ENCODE data around the gene VPS50.
"Not testable (repeated sequence)": the region's sequence is repeated elsewhere in the genome, so short reads cannot be mapped to it uniquely, and the experiment has no call there.

The VPS50 gene

DNA sequence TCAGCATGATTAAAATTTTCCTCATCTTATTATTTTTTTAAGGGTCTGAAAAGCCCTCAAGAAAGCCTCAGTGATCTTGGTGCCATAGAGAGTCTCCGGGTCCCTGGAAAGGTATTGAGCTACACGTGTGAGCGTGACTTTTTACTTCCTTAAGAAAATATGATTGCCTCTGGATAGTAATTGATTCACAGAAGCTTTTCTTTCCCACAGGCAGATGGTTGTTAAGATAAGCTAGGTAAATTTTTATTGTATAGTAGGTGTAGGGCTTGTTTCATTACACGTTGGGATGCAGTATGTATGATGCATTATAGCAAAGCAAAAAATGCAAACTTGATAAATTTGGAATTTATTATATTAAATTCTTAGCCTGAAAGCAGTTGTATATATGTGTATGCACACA is 7.7 kb downstream of the VPS50 start:
- no peak for DNase-seq

DNA sequence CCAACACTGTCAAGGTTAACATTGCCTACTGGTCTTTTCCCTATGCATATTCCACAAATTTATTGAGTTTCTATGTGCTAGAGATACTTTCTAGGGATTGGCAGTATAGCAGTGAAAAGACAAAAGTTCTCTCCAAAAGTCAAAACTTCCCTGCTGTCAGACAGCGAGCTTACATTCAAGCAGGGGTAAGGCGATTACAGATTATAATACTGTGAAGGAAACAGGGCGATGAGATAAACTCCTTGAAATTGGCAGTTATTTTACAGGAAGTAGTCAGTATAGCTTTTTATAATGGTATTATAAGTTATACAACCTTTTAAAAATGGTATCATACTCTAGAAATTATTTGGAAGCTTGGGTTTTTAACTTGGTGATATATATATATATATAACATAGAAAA is 9.9 kb downstream of the VPS50 start:
- no peak for DNase-seq

DNA sequence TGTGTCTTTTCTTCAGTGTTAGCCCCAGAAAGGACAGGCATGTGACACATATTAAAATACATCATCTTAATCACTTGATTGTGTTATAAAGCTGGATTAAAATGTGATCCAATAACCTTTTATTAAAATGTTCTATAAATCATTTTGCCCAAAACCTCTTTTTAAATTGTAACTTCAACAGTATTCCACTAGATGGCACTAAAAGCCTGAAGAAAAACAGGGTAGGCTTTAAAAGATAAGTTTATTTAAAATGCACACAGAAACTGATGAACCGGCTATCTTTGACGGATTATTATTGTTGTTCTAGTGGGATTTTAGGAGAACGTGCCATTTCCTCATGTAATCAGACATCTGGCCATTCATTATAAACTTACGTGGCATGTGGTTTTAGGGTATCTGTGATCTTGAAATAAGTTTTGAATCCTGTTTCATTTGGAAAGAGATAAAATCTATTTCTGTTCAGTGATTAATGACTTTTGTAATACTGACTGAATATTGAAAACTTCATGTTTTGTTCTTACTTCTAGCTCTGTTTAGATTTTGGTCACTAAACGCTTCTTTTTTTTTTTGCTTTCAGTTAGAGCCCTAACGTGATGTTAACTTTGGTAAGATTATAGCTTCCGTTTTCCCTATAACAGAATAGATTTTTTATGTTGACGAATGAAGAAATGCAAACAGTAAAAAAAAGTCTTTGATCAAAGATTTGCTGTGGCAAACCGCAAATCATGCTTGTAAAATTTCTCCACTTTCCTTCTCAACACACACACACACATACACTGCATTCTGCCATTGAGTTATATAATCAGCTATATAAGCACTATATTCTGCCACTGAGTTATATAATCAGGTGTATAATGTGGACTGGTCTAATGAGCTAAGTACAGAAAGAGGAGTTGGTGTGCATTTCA is 13.6 kb downstream of the VPS50 start:
- peak; percentile 31 for DNase-seq

DNA sequence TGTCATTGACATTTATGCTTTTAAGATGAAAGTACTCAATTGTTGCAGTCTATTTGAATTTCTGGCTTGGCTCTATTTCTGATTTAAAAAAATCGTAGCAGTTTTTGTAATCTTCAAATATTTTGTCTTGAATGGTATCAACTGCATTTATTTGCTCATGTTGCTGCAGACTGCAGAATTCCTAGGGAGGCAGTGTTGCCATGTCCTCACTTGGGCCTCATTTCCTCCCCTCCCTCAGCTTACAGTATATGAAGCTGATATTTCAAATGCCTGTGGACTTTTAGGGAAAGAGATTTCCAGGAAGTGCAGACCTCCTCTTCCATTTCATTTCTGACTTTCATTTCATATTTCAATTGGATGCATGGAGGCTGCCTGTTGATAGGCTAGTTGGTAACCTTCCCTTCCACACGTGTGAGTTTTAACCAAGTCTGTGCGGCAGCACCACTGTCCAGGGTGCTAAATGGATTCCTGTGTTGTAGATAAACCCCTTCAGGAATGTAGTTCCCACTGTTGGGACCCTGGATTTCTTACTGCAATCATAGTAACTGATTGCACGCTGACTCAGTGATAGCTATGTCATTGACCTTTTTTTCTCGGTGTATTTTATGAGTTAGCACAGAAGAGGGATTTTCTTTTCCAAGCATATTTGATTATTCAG is 17.5 kb downstream of the VPS50 start:
- no peak for DNase-seq

DNA sequence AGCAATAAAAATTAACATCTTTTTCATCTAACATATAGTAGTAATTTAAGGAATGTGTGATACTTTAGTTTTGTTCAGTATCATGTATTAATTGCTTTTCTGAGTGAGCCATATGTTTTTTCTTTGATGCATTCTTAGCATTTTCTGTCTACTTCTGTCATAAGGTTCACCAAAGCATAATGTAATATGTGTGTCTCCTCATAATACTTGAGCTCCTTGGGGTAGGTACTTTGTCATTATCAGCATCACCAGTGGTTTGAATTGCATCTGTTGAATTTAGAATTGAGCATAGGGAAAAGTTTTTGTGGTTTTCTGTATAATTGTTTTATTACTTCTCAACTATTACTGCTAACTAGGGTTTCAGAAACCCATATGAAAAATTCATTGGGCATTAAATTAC is 26.5 kb downstream of the VPS50 start:
- DNase-seq = no peak

DNA sequence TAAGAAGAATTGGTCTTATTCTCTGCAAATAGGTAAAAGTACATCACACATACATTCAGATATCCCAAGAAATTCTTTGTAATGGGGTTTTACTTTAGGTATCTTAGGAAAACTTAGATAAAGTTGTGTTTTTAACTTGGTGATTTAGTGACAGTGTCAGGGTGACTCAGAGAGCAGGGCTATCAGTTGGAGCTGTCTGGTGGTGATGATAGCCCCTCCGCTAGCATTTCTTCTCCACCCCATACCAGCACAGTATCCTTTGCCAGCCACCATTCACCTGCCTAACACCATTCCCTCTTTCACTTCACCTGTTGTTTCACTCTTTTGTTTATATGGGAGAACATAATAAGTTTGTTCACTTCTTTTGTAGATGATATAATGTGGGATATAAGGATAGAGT is 30.4 kb downstream of the VPS50 start:
- no peak for DNase-seq

DNA sequence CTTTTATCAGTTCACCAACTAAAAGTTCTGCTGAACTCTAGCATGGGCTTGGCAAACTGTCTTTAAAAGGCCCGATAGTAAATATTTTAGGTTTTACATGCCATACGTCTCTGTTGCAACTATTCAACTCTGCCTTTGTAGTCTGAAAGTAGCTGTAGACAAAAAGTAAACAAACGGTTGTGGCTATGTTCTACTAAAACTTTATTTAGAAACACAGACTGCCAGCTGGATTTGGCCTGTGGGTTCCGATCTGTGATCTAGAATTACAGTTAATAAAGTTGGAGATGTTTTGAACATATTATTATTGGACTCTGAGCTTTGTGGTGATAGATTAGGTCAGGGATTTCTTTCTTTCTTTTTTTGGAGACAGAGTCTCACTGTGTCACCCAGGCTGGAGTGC is 33.1 kb downstream of the VPS50 start:
- no peak for DNase-seq

DNA sequence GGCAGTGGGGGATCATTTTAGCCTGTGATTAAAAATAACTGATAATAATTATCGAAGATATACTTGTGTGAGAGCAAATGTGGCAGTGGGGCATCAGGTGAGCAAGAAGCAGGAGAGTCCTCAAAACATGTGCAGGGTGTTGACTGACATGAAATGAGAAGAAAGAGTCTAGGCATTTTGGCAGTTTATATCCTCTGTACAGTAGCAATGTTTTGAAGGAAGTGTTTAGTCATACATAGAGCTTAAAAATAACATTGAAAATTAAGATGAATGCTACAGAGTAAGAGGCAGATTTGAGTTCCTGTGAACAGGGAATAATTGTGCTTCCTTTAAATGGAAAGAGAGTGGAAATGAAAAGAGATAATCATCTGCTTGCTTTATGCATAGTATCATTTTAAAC is 47.4 kb downstream of the VPS50 start:
- DNase-seq = peak; percentile 2

DNA sequence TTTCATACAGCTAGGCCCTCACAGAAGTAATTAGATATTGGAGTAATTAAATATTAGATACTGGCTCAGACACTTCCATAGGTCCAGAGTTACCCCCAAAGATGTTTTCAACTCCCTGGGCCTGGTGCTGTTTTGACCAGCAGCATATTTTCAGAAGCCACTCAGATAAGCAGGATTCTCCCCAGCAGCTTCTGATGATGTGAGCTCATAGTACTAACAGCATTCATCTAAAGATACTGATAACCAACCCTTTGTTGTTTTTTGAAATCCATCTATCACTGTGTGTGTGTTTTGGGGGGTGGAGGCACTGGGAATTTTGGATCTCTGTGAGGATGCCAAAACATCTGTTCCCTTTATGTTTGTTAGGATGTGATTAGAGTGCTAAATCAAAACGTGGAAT is 52.7 kb downstream of the VPS50 start:
- no peak for DNase-seq

DNA sequence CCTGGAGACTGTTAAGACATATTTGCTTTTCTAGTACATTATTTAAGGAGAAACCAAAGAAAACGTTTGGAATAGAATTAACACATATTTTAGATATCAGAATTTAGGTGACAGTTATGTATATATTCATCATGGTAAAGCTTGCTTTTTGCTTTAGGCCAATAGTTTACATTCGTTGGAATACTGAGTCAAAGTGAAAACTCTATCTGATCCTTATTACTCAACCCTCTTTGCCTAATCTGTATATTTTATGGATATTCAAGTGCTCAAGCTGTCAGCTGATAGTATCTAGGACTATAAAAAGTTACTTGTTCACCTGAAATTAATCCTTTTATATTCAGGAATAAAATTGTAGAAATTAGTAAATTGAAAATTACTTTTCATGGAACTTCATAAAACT is 61.1 kb downstream of the VPS50 start:
- DNase-seq = peak; percentile 25

DNA sequence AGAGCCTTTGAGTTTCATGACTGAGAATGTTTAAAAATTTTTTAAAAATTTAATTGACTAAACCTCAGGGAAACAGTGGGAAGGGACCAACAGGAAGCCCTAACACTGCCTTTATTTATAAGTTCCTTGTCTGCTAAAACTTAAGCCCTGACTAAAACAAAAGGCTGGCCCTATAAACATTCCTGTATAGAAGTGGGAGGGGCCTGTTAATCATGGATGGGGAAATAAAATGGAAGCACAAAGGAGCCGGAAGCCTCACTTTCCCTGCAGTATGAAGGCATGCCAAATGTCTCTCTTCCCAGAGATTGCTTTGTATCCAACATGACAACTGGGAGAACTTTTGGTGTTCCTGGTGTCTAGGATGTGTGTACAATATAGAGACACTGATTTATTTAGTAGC is 66.0 kb downstream of the VPS50 start:
- DNase-seq = no peak

DNA sequence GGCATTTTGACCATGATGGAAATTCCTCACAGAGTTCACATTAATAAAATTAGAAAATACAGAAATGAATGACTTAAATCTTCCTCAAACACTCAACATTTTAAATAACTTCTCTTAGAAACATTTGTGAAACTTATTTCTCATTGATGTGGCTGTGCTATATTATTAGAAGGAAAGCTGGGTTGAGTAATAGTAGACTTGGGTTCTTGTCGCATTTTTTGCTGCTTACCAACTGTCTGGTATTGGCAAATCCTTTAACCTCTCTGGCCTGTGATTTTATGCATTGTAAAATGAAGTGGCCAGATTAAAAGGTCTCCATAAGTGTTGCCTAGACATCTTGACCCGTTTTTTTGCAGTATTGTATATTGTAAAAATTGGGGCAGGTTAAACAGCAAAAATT is 66.5 kb downstream of the VPS50 start:
- no peak for DNase-seq

DNA sequence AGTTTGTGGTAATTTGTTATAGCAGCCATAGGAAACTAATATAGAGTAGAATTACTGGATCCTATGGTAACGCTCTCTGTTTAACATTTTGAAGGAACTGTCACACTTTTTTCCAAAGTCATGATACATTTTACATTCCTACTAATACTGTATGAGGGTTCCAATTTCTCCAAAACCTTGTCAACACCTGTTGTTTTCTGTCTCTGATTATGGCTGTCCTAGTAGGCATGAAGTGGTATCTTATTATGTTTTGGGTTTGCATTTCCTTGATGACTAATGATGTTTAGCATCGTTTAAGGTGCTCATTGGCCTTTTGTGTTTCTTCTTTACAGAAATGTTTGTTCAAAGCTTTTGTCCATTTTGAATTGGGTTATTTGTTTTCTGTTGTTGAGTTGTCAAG is 69.6 kb downstream of the VPS50 start:
- DNase-seq = no peak

DNA sequence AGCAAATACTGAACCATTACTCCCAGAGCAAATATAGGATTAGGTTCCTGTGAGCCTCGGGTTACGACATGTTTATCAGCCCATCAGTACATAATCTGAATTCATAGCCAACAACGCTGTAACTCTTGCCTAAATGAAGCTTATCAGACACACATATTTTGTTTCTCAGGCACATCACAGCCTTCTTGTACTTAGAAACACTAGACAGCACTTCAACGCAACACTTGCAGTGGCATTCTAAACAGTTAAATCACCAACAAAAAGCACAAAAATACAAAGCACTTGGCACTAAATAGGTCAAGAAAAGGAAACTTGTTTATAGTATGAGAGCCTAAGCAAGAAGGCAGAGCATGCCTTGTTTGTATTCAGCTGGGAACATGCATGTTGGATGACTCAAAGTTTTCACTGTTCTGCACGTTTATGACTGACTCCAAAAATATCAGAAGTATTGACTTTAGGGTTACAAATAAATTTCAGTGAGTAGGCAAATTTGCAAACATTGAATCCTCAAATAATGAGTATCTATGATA is 75.0 kb downstream of the VPS50 start:
- DNase-seq = no peak

DNA sequence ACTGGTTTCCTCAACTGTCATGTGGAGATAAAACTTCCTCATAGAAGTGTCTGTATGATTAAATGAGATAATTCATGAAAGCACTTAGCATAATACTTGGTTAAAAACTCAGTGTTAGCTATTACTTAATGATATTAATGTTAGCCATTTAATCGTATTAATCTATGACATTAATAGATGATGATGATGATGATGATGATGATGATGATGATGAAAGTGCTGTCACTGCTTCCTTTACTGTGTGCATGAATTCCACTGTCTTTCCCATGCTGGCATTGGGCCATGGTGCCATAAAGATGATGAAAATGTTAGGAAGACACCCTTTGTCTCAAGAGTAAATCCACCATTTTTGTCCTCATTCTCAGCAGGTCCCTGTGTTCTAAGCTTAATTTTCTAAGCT is 75.8 kb downstream of the VPS50 start:
- DNase-seq = no peak

DNA sequence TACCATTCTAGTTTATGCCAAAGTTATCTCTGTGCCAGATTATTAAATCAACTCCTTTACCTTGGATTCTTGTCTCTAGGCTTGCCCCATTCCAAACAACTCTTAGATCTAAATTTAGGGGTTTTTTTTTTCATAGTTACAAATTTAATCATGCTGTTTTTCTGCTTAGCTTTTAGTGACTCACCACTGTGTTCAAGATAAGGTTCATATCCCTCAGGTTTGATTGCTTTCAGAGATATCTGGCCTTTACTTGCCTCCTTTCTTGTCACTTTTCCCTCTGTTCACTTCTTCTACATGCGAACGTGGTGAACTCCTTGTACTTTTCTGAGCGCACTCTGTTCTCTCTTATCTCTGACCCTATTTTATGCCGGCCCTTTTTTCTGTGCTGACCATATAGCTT is 78.2 kb downstream of the VPS50 start:
- DNase-seq = no peak

DNA sequence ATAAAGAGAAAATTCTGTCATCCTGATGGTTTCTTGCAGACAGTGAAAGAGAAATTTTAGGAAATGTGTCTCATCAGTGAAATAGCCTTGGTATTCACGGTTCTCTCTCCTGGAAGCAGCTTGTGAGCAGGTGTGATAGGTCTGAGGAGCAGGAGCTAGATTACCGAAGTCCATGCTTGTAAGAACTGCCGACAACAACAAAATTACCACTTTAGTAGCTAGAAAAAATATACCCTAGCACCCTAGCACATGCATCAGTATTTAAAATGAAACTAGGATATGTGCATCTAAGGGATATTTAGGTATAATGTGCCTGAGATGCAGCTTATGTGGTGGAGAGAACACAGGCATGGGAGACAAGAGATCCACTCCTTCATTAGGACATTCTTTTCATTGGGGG is 82.3 kb downstream of the VPS50 start:
- no peak for DNase-seq

DNA sequence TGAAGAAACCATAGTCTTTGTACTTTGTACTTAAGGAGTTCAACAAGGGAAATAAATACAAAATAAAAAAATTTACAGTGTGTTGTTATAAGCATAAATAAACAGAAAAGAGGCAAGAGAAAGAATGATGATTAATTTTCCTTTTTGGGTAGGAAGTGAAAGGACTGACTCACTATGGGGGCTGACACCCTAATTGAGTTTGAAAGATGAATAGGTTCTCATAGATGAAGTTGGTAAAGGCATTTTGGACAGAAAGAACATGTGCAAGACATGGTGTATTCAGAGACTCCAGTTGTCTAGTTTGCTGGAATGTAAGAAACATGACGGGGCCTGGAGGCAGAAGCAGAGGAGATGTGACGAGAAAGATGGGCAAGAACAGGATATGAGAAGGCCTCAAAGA is 83.7 kb downstream of the VPS50 start:
- peak; percentile 2 for DNase-seq

DNA sequence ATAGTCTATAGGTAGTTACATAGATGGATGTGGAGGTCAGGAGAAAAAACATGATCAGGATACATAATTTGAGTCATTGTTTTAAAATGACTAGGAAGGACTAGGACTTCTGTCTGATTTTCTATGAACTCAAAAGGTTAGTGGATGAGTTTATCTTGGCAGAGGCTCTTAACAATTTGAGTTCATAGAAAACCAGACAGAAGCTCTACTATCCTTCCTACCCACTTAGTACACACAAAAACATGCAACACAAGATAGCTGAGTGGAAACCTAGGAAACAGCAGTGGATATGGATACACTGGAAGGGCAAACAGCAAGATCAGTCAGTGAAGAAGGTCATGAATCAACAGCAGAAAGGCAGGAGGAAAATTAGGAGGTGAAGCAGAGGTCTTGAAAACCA is 84.6 kb downstream of the VPS50 start:
- DNase-seq = no peak

DNA sequence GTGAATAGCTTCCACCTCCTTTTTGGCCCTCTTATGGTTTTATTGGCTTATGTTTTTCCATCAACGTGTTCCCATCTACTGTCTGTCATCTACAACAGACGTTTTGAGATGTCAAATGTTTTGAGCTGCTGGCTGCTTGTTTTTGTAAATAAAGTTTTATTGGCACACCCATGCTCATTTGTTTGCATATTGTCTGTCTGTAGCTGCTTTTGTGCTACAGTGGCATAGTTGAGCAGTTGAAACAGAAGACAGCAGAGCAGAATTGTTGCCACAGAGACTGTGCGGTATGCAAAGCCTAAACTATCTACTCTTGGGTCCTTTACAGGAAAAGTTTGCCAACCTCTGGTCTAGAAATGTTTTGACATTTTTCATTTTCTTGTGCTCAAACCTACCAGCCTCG is 88.7 kb downstream of the VPS50 start:
- no peak for DNase-seq

DNA sequence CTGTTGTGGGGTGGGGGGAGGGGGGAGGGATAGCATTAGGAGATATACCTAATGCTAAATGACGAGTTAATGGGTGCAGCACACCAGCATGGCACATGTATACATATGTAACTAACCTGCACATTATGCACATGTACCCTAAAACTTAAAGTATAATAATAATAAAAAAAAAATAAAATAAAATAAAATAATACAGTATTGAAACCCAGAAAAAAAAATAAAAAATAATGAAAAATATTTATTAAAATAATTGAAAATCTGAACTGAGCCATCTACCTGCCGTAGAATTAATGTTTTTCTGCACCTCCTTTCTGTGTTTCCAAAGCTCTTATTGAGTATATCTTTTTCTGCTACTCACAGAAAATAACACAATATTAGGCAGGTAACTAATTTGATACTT is 94.1 kb downstream of the VPS50 start:
- not testable (repeated sequence) for DNase-seq

DNA sequence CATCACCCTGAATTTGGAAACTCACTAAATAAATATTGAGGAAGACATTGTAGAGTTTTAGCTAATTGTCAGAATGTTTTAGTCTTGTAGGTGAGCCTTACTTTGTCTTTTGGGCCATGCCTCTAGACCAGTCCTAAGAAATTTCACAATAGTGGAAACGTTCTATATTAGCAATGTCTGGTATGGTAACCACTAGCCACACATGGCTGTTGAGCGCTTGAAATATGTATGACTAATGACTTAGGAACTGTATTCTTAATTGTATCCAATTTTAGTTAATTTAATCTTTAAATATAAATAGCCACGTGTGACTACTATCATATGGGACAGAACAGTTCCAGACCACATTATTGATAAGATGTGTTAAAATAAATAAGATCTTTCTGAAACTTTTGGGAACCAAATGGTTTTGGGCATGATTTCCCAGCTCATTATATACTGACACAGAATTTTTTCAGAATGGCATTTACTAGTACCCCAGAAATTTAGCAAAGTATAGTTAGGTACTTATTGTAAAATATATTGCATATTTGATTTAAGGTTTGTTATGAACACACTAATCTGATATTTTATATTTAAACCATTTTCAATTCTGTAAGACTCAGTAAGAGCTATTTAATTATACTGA is 95.0 kb downstream of the VPS50 start:
- no peak for DNase-seq

DNA sequence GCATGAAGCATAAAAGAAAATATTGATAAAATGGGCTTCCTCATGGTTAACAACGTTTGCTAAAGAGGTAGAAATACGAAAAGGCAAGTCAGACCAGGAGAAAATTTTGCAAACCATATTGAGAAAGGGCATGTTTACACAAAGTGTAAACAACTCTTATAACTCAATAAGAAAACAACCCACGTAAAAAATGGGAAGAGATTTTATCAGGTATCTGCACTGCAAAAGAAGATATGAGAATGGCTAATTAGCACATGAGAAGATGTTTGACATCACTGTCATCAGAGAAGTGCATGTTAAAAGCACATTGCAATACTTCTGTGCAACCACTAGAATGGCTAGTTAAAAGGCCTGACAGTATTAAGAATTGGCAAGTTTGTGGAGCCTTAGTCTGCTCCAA is 99.5 kb downstream of the VPS50 start:
- no peak for DNase-seq

DNA sequence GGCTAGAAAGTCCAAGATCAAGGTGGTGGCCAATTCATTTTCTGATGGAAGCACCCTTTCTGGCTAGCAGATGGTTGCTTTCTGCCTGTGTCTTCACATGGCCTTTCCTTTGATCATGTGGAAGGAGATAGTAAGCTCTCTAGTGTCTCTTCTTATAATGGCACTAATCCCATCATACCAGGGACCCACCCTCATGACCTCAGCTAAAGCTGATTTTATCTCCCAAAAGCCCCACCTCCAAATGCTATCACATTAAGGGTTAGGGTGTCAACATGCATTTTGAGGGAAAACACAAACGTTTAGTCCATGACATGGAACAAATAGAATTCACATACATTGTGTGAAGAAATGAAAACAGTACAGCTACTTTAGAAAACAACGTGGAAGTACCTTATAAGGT is 100.0 kb downstream of the VPS50 start:
- DNase-seq = no peak

All from activated CD4-positive, alpha-beta T cell treated with anti-CD3 and anti-CD28 coated beads, Interleukin-10, Interleukin-2, amounts not matched to agents 100 ng/mL and 50 ng/mL, durations not matched to agents 16 hours and 8 hours (primary cell).